GM12878 (cell line): ENCODE results near the gene TC2N. TPM values are rescaled to one million over a fixed set of nuclear protein-coding genes. Genes with fewer than 3 reads are reported as not detected.

Experiments
- ATAC-seq: fragments of 200-7000 bp; cut with Tn5 transposase; 3 replicates; pipeline ENCODE4 v1.9.1; 2020; ENCODE audit warnings: mild to moderate bottlenecking, moderate library complexity
- BruUV-seq: library from RNA; stranded (reverse); fragments of 400-500 nt; replicated peaks from 2 replicates; lab custom pipeline; 2021; lab: Mats Ljungman, UMichigan
- CTCF ChIA-PET: fragments of 300-600 bp; sonication (Branson Sonifier 250); formaldehyde crosslinking; extraction: SDS; loops from one replicate; lab custom pipeline; 2021; ENCODE audit warnings: inconsistent platforms; lab: Yijun Ruan, JAX
- POLR2A ChIA-PET: fragments of 350-600 bp; formaldehyde crosslinking; extraction: SDS; loops from one replicate; lab custom pipeline; 2021; ENCODE audit warnings: inconsistent platforms; lab: Charles Lee
- RAD21 ChIA-PET: fragments of 300-600 bp; sonication (Branson Sonifier 250); formaldehyde crosslinking; loops from one replicate; lab custom pipeline; 2023; ENCODE audit warnings: antibody characterized with exemption; ENCODE audit not compliant: unreplicated experiment; lab: Charles Lee
- SMC1A ChIA-PET: fragments of 300-600 bp; sonication (Branson Sonifier 250); formaldehyde crosslinking; loops from one replicate; lab custom pipeline; 2023; ENCODE audit not compliant: unreplicated experiment, uncharacterized antibody; lab: Charles Lee
- DNase-seq: peaks from one replicate; pipeline ENCODE4 v3.0.0-alpha.2; 2011; ENCODE audit warnings: low read depth, low spot score
- FAIRE-seq: peaks from 3 replicates; lab custom pipeline; 2011; peaks lifted over from hg19 to GRCh38; lab: Jason Lieb, UNC
- H2AFZ ChIP-seq: 2 replicates; pipeline ENCODE4 v1.6.0; 2011; ENCODE audit warnings: low read depth, low read length, control low read depth; ENCODE audit not compliant: control insufficient read depth
- H3K27ac ChIP-seq: 2 replicates; pipeline ENCODE4 v1.5.1; 2011; ENCODE audit warnings: control low read depth; ENCODE audit not compliant: control insufficient read depth, insufficient read depth
- H3K27me3 ChIP-seq, 2 experiments: replicated peaks in 1 of 2; 2 replicates each; pipeline versions ENCODE4 v1.6.0 to v1.6.1; 2011; ENCODE audit warnings: low read length in 1 of 2; ENCODE audit not compliant: control insufficient read depth in 2 of 2, insufficient read depth in 2 of 2
- H3K36me3 ChIP-seq, 2 experiments: 2 replicates each; pipeline ENCODE4 v1.5.1; 2011; ENCODE audit warnings: low read length in 1 of 2; ENCODE audit not compliant: control insufficient read depth in 2 of 2, insufficient read depth in 2 of 2
- H3K4me1 ChIP-seq: 2 replicates; pipeline ENCODE4 v1.6.1; 2011; ENCODE audit warnings: mild to moderate bottlenecking, low read length, moderate library complexity, mixed read lengths; ENCODE audit not compliant: control insufficient read depth, insufficient read depth
- H3K4me2 ChIP-seq: 2 replicates; pipeline ENCODE4 v1.6.0; 2011; ENCODE audit warnings: control low read depth; ENCODE audit not compliant: control insufficient read depth, insufficient read depth
- H3K4me3 ChIP-seq: fragments of 200-600 bp; sonication (generic); 2 replicates; pipeline ENCODE4 v1.5.1; 2016
- H3K79me2 ChIP-seq: 2 replicates; pipeline ENCODE4 v1.6.0; 2011; ENCODE audit warnings: low read length; ENCODE audit not compliant: control insufficient read depth, insufficient read depth
- H3K9ac ChIP-seq: 2 replicates; pipeline ENCODE4 v1.8.0; 2011; ENCODE audit warnings: low read length, control low read depth, mixed read lengths; ENCODE audit not compliant: control insufficient read depth, insufficient read depth
- H3K9me3 ChIP-seq: replicated peaks from 3 replicates; pipeline ENCODE4 v1.5.1; 2011; ENCODE audit warnings: mild to moderate bottlenecking, low read length; ENCODE audit not compliant: control insufficient read depth, insufficient read depth
- H4K20me1 ChIP-seq: 2 replicates; pipeline ENCODE4 v1.6.0; 2011; ENCODE audit not compliant: control insufficient read depth, insufficient read depth
- BCL11A ChIP-seq: IDR thresholded peaks from 2 replicates; pipeline ENCODE4 v1.6.1; 2011; ENCODE audit warnings: low read depth, low read length
- CREB1 ChIP-seq: IDR thresholded peaks from 2 replicates; pipeline ENCODE4 v1.6.1; 2012; ENCODE audit warnings: low read depth, mild to moderate bottlenecking, inconsistent platforms
- ELK1 ChIP-seq: IDR thresholded peaks from 2 replicates; pipeline ENCODE4 v1.6.1; 2012; ENCODE audit warnings: low read depth, low read length, improper control_type of control experiment
- HDAC6 ChIP-seq: fragments of 200-600 bp; sonication (generic); IDR thresholded peaks from one replicate; pipeline ENCODE4 v1.8.0; 2017; ENCODE audit warnings: antibody characterized with exemption; ENCODE audit not compliant: unreplicated experiment
- HSF1 ChIP-seq: fragments of 150-350 bp; IDR thresholded peaks from 2 replicates; pipeline ENCODE4 v1.6.1; 2014; ENCODE audit warnings: mild to moderate bottlenecking, low read depth, low read length
- LARP7 ChIP-seq: fragments of 450-650 bp; IDR thresholded peaks from 2 replicates; pipeline ENCODE4 v1.6.1; 2017; ENCODE audit warnings: mild to moderate bottlenecking
- MAX ChIP-seq: IDR thresholded peaks from 2 replicates; pipeline ENCODE4 v1.6.1; 2012; ENCODE audit warnings: low read depth, low read length, improper control_type of control experiment
- NFIC ChIP-seq: IDR thresholded peaks from 2 replicates; pipeline ENCODE4 v1.6.1; 2012; ENCODE audit warnings: low read depth, mild to moderate bottlenecking, inconsistent platforms, low read length, moderate library complexity
- NR2C1 ChIP-seq: fragments of 450-650 bp; IDR thresholded peaks from 2 replicates; pipeline ENCODE4 v1.6.1; 2017; ENCODE audit warnings: antibody characterized with exemption, mild to moderate bottlenecking, moderate library complexity
- SPI1 ChIP-seq: IDR thresholded peaks from 2 replicates; pipeline ENCODE4 v1.6.1; 2011; ENCODE audit warnings: low read depth, mild to moderate bottlenecking, low read length, moderate library complexity, borderline replicate concordance; ENCODE audit not compliant: insufficient read depth
- SRF ChIP-seq, 2 experiments: IDR thresholded peaks; 2 replicates each; pipeline ENCODE4 v1.6.1; 2011; ENCODE audit warnings: low read depth in 2 of 2, low read length in 2 of 2, mild to moderate bottlenecking in 1 of 2, moderate library complexity in 1 of 2
- STAT3 ChIP-seq: IDR thresholded peaks from 2 replicates; pipeline ENCODE4 v1.6.1; 2011; ENCODE audit warnings: low read depth, low read length, improper control_type of control experiment
- TARDBP ChIP-seq: IDR thresholded peaks from 2 replicates; pipeline ENCODE4 v1.6.1; 2016; ENCODE audit warnings: borderline replicate concordance
- TCF3 ChIP-seq: IDR thresholded peaks from 2 replicates; pipeline ENCODE4 v1.6.1; 2012; ENCODE audit warnings: low read depth, mild to moderate bottlenecking, low read length, borderline replicate concordance; ENCODE audit not compliant: insufficient read depth
- ZNF207 ChIP-seq: fragments of 450-650 bp; IDR thresholded peaks from 2 replicates; pipeline ENCODE4 v1.6.1; 2014; ENCODE audit warnings: antibody characterized with exemption, mild to moderate bottlenecking, borderline replicate concordance
- ZNF24 ChIP-seq: fragments of 450-650 bp; IDR thresholded peaks from 2 replicates; pipeline ENCODE4 v1.6.1; 2017; ENCODE audit warnings: antibody characterized with exemption, mild to moderate bottlenecking
- WGBS: methylation state at CpG from one replicate; pipeline ENCODE4 v1.1.6; 2016; ENCODE audit warnings: low lambda C conversion rate; ENCODE audit not compliant: insufficient replicate concordance, insufficient coverage; ENCODE audit errors: missing lambda C conversion rate; 5-methylcytosine and 5-hydroxymethylcytosine counted together
- in situ Hi-C: fragments of 300-500 bp; cut with MboI; formaldehyde crosslinking; loops from 9 replicates; pipeline ENCODE4 v1.14.3; 2018; ENCODE audit warnings: mixed read lengths
- intact Hi-C: fragments of 100-400 bp; cut with micrococcal nuclease; formaldehyde crosslinking; loops from one replicate; pipeline ENCODE4 v1.14.2; 2022; ENCODE audit not compliant: unreplicated experiment
- polyA plus RNA-seq, 11 experiments: library from polyadenylated mRNA; depleted of rRNA in 4 of 11; unstranded in 6 of 11; stranded (reverse) in 5 of 11; fragments of >200 nt; fragmentation: Nextera tagmentation in 4 of 11; fragmentation: Illumina TruSeq in 1 of 11; extraction: Ambion mirVana in 4 of 11; extraction: Trizol in 1 of 11; gene quantifications; 1 replicate in 1 of 11; 2 replicates in 10 of 11; pipeline versions ENCODE4 v1.2.1 to v1.2.3, GENCODE V29; 2011 to 2016; ENCODE audit warnings: inconsistent platforms in 2 of 11, missing spikeins in 2 of 11, low read depth in 1 of 11
- total RNA-seq, 4 experiments: library from RNA; depleted of rRNA in 3 of 4; stranded (reverse); fragments of >200 nt in 3 of 4; fragmentation: Illumina TruSeq in 1 of 4; extraction: Trizol in 1 of 4; gene quantifications; 2 replicates each; pipeline versions ENCODE4 v1.2.1 to v1.2.3, GENCODE V29; 2013 to 2021

The TC2N gene
- total and polyA plus RNA-seq, 10 of the 15 experiments (the other 5 are each of a cell fraction or from before 2014, with no cell fraction given), result 0.15 to 1.6 (median 0.35) TPM

GRCh38 chr14:91882369-91882768, 15.0 kb upstream of the TC2N start:
- ChIA-PET CTCF (interaction anchor here (1.1 kb wide), 1 partner anchor 9 kb away, joined by 4 read pairs; no protein-coding TSS in a partner anchor), RAD21 (interaction anchor here (1.1 kb wide), 1 partner anchor 29 kb away, joined by 3 read pairs; no protein-coding TSS in a partner anchor), SMC1A (interaction anchor here (0.7 kb wide), 1 partner anchor 233 kb away, joined by 3 read pairs; no protein-coding TSS in a partner anchor), POLR2A (no interaction called here)
- no peak overlapping the region for H3K9ac ChIP-seq
- no peak overlapping the region for H3K4me3 ChIP-seq
- DNase-seq, result no peak
- H3K4me2 ChIP-seq, result no peak overlapping the region
- H3K4me1 ChIP-seq, result no peaks in the 10 kb centered on the region
- intact Hi-C loops, result no loop called here
- no TSS peak for BruUV-seq
- no peaks in the 10 kb centered on the region for H3K9me3 ChIP-seq
- no peak overlapping the region for H3K27ac ChIP-seq
- no peaks in the 10 kb centered on the region for H3K27me3 ChIP-seq
- H3K36me3 ChIP-seq, result no peaks in the 10 kb centered on the region
- no peaks in the 10 kb centered on the region for H3K79me2 ChIP-seq
- H2AFZ ChIP-seq, result no peak overlapping the region
- H4K20me1 ChIP-seq, result no peaks in the 10 kb centered on the region
- TF ChIP-seq SPI1, result no peak
- no peak for FAIRE-seq
- ATAC-seq, result no peak
- in situ Hi-C loops, result no loop called here
- WGBS, result 73% methylated on average over 5 of the region's 5 CpGs

- no peak overlapping the region for H2AFZ ChIP-seq
- H3K36me3 ChIP-seq, result no peaks in the 10 kb centered on the region
- H3K4me2 ChIP-seq, result no peak overlapping the region
- BruUV-seq, result no TSS peak
- WGBS, result 57% methylated on average over 6 of the region's 6 CpGs
- intact Hi-C loops (no loop called here), in situ Hi-C loops (no loop called here)
- ChIA-PET POLR2A (no interaction called here), RAD21 (no interaction called here), CTCF (no interaction called here), SMC1A (interaction anchor here (0.6 kb wide), 1 partner anchor 19 kb away, joined by 4 read pairs; no protein-coding TSS in a partner anchor)
- FAIRE-seq, result no peak
- no peaks in the 10 kb centered on the region for H3K9me3 ChIP-seq
- H3K9ac ChIP-seq, result no peak overlapping the region
- H3K4me1 ChIP-seq, result peaks cover 3% of the 10 kb centered on the region
- no peak overlapping the region for H3K27ac ChIP-seq
- no peak overlapping the region for H3K4me3 ChIP-seq
- no peaks in the 10 kb centered on the region for H3K79me2 ChIP-seq
- no peak for DNase-seq
- H4K20me1 ChIP-seq, result no peaks in the 10 kb centered on the region
- H3K27me3 ChIP-seq, result no peaks in the 10 kb centered on the region
- ATAC-seq, result no peak
- TF ChIP-seq BCL11A, result no peak
- TF ChIP-seq ELK1, result no peak
- TF ChIP-seq ZNF24, result no peak
- no peak for TF ChIP-seq TCF3
- TF ChIP-seq NFIC, result no peak
- no peak for TF ChIP-seq STAT3
- TF ChIP-seq ZNF207, result no peak
- TF ChIP-seq NR2C1, result no peak
- no peak for TF ChIP-seq LARP7
- no peak for TF ChIP-seq SPI1
- TF ChIP-seq HDAC6, result no peak
- no peak for TF ChIP-seq CREB1
- TF ChIP-seq HSF1, result no peak
- TF ChIP-seq SRF (IDR thresholded peaks at IDR 0.05; ENCODE audit: low read depth in 2 of 2, low read length in 2 of 2), result no peak
- TF ChIP-seq MAX, result no peak
- TF ChIP-seq TARDBP, result no peak
These were observed 11.9 kb upstream of the TC2N start for GRCh38 chr14:91879196-91879595.
